ENCODE results near the gene COL19A1.

The COL19A1 gene

GRCh38 chr6:70236343-70236742 is 370.0 kb downstream of the COL19A1 start:
- no peak for DNase-seq

GRCh38 chr6:70241031-70241430 is 374.7 kb downstream of the COL19A1 start:
- DNase-seq, result no peak

GRCh38 chr6:70241991-70242420 is 375.6 kb downstream of the COL19A1 start:
- no peak for DNase-seq

- DNase-seq, result no peak
Measured at GRCh38 chr6:70246118-70246517, 379.8 kb downstream of the COL19A1 start.

- DNase-seq, result no peak
Measured at GRCh38 chr6:70252604-70253003, 386.2 kb downstream of the COL19A1 start.

GRCh38 chr6:70253923-70254322 is 387.6 kb downstream of the COL19A1 start:
- DNase-seq, result no peak

- DNase-seq, result no peak
Measured at GRCh38 chr6:70254784-70255183, 388.4 kb downstream of the COL19A1 start.

GRCh38 chr6:70257768-70258273 is 391.5 kb downstream of the COL19A1 start:
- DNase-seq, result no peak

- DNase-seq, result no peak
Measured at GRCh38 chr6:70258483-70258882, 392.1 kb downstream of the COL19A1 start.

All from fibroblast of skin of right biceps (primary cell).